ENCODE measurements around the gene RBBP6.
A peak's percentile ranks its signal among the peaks of the same experiment; 100 is the strongest.
"Not testable (repeated sequence)": the region's sequence is repeated elsewhere in the genome, so short reads cannot be mapped to it uniquely, and the experiment has no call there.

The RBBP6 gene

GRCh38 chr16:24609740-24610415 lies 70.5 kb downstream of the RBBP6 start:
- no peaks in the 10 kb centered on the region for H3K36me3 ChIP-seq
- peak overlapping the region; percentile 51 for H3K4me3 ChIP-seq (ENCODE audit: low read depth, low read length)
- H3K9me3 ChIP-seq: no peaks in the 10 kb centered on the region
- H3K4me1 ChIP-seq: peaks cover 3% of the 10 kb centered on the region
- TF ChIP-seq CTCF (IDR thresholded peaks at IDR 0.05; ENCODE audit: low read depth, low read length): no peak
- peak; percentile 44 for DNase-seq
- H3K27me3 ChIP-seq: peaks cover 14% of the 10 kb centered on the region

- no peak for TF ChIP-seq CTCF (IDR thresholded peaks at IDR 0.05; ENCODE audit: low read depth, low read length)
- Histone ChIP-seq H3K4me3 (ENCODE audit: low read depth, low read length) (peak overlapping the region; percentile 51), H3K27me3 (peaks cover 14% of the 10 kb centered on the region), H3K9me3 (no peaks in the 10 kb centered on the region), H3K36me3 (no peaks in the 10 kb centered on the region), H3K4me1 (peaks cover 3% of the 10 kb centered on the region)
- peak; percentile 22 for DNase-seq
Measured at GRCh38 chr16:24610416-24610755, 71.0 kb downstream of the RBBP6 start.

DNA sequence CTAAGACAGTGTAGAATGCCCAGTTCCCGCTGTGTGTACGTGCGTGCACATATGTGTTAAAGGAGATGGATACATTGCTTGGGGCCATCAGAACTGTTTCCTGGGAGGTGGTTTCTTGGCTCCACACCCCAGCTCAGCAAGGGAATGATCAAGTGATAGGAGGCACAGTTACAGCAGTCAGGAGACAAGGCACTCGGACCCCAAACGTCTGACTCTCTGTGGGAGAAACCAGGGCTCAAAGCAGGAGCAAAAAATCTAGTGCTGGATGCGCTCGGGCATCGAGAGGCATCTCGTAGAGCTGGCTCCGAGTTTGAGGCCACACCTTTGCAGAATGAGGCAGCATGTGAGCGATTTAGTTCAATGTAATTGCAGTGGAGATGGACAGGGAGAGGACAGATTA lies 71.9 kb downstream of the RBBP6 start:
- Histone ChIP-seq H3K36me3 (no peaks in the 10 kb centered on the region), H3K9me3 (no peaks in the 10 kb centered on the region), H3K4me1 (peaks cover 3% of the 10 kb centered on the region), H3K4me3 (ENCODE audit: low read depth, low read length) (no peak overlapping the region), H3K27me3 (peaks cover 14% of the 10 kb centered on the region)
- TF ChIP-seq CTCF (IDR thresholded peaks at IDR 0.05; ENCODE audit: low read depth, low read length): no peak
- no peak for DNase-seq

DNA sequence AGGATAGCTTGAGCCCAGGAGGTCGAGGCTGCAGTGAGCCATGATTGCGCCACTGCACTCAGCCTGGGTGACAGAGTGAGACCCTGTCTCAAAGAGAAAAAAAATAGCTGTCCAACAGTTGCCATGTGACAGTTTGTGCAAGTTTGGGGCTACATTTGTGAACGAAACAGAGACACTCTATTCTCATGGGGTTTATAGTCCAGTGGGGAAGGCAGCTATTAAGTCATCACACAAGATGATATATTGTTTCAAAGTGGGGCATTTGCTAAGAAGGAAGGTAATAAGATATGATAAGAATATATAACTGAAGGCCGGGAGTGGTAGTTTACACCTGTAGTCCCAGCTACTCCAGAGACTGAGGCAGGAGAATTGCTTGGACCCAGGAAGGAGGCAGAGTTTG lies 73.3 kb downstream of the RBBP6 start:
- Histone ChIP-seq H3K4me3 (ENCODE audit: low read depth, low read length) (no peak overlapping the region), H3K9me3 (no peaks in the 10 kb centered on the region), H3K36me3 (no peaks in the 10 kb centered on the region), H3K4me1 (peaks cover 3% of the 10 kb centered on the region), H3K27me3 (peaks cover 12% of the 10 kb centered on the region)
- no peak for TF ChIP-seq CTCF (IDR thresholded peaks at IDR 0.05; ENCODE audit: low read depth, low read length)
- DNase-seq: no peak

DNA sequence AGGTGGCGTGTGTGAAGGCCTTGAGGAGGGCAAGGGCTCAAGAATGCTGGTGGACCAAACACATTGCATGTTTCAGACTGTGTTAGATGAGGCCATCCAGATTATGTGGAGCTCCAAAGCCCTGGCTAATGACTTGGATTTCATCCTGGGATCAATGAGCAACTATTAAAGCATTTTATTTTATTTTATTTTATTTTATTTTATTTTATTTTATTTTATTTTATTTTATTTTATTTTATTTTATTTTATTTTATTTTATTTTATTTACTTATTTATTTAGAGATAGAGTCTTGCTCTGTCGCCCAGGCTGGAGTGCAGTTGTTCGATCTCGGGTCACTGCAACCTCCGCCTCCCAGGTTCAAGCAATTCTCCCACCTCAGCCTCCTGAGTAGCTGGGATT lies 73.9 kb downstream of the RBBP6 start:
- not testable (repeated sequence) for H3K9me3 ChIP-seq; H3K4me3 ChIP-seq (ENCODE audit: low read depth, low read length); DNase-seq; H3K36me3 ChIP-seq; H3K4me1 ChIP-seq
- H3K27me3 ChIP-seq: peaks cover 11% of the 10 kb centered on the region

DNA sequence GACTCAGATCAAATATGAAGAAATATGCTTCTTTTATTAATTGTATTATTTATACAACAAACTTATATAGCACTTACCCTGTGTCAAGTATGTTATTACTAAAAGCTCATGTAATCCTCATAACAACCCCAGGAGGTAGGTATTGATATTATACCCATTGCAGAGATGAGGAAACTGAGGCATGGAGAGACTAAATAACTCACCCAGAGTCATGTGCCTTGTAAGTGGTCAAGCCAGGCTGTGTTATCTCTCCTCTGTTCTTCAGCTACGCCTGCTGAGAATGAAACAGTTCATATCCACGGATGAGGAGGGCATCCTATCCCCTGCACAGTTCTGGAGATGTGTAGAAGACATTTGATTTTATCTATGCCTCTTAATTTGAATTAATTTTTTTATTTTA lies 78.1 kb downstream of the RBBP6 start:
- Histone ChIP-seq H3K4me3 (ENCODE audit: low read depth, low read length) (no peak overlapping the region), H3K36me3 (no peaks in the 10 kb centered on the region), H3K4me1 (no peaks in the 10 kb centered on the region), H3K9me3 (no peaks in the 10 kb centered on the region), H3K27me3 (no peaks in the 10 kb centered on the region)
- no peak for DNase-seq
- TF ChIP-seq CTCF (IDR thresholded peaks at IDR 0.05; ENCODE audit: low read depth, low read length): no peak

All from BE2C (cell line).